ENCODE data around the gene NDUFAF2. TPM values are rescaled to one million over a fixed set of nuclear protein-coding genes. Genes with fewer than 3 reads are reported as not detected.

Gene NDUFAF2
- total RNA-seq, 1 experiment from 2014 or later: 60.8 TPM

- BruUV-seq (replicated peaks): no TSS peak
- no peak overlapping the region for H3K4me3 ChIP-seq (ENCODE audit: low read depth, low read length)
Measured at GRCh38 chr5:61141801-61142200, 196.8 kb downstream of the NDUFAF2 start.

GRCh38 chr5:61142391-61142790 lies 197.4 kb downstream of the NDUFAF2 start:
- DNase-seq: no peak
- Mint-ChIP-seq H3K4me3 (ENCODE audit: unreplicated experiment) (no peak overlapping the region), H3K4me1 (ENCODE audit: low read depth, unreplicated experiment) (no peaks in the 10 kb centered on the region), H3K36me3 (ENCODE audit: insufficient read depth, unreplicated experiment) (no peaks in the 10 kb centered on the region), H3K9me3 (ENCODE audit: unreplicated experiment) (peaks cover 11% of the 10 kb centered on the region), H3K27ac (ENCODE audit: unreplicated experiment) (no peak overlapping the region), H3K27me3 (ENCODE audit: insufficient read depth, unreplicated experiment) (no peaks in the 10 kb centered on the region)
- no peaks in the 10 kb centered on the region for H3K36me3 ChIP-seq (ENCODE audit: control insufficient read depth, insufficient read depth, low read length)
- TF ChIP-seq CTCF (IDR thresholded peaks at IDR 0.05; ENCODE audit: insufficient read depth in 1 of 2, low read depth in 1 of 2, low read length in 1 of 2, severe bottlenecking in 1 of 2, unreplicated experiment in 1 of 2): no peak
- no TSS peak for BruUV-seq (replicated peaks)
- H3K4me1 ChIP-seq: no peaks in the 10 kb centered on the region
- POLR2A ChIA-PET: no interaction called here
- no peak overlapping the region for H3K4me3 ChIP-seq (ENCODE audit: low read depth, low read length)
- H3K9me3 ChIP-seq: no peaks in the 10 kb centered on the region
- H3K27me3 ChIP-seq (replicated peaks; ENCODE audit: control insufficient read depth, insufficient read depth, low read length): no peaks in the 10 kb centered on the region
- intact Hi-C loops (cut with micrococcal nuclease; ENCODE audit: unreplicated experiment): no loop called here
- CTCF ChIA-PET: no interaction called here

More at GRCh38 chr5:61141801-61142200, 196.8 kb downstream of the NDUFAF2 start:
- no peaks in the 10 kb centered on the region for H3K9me3 ChIP-seq
- H3K4me1 ChIP-seq: no peaks in the 10 kb centered on the region
- DNase-seq: no peak
- no peaks in the 10 kb centered on the region for H3K27me3 ChIP-seq (replicated peaks; ENCODE audit: control insufficient read depth, insufficient read depth, low read length)
- H3K4me3 Mint-ChIP-seq (ENCODE audit: unreplicated experiment): no peak overlapping the region
- POLR2A ChIA-PET: no interaction called here
- no peak for TF ChIP-seq CTCF (IDR thresholded peaks at IDR 0.05; ENCODE audit: insufficient read depth in 1 of 2, low read depth in 1 of 2, low read length in 1 of 2, severe bottlenecking in 1 of 2, unreplicated experiment in 1 of 2)
- no peaks in the 10 kb centered on the region for H3K36me3 ChIP-seq (ENCODE audit: control insufficient read depth, insufficient read depth, low read length)
- CTCF ChIA-PET: no interaction called here
- no peaks in the 10 kb centered on the region for H3K27me3 Mint-ChIP-seq (ENCODE audit: insufficient read depth, unreplicated experiment)
- intact Hi-C loops (cut with micrococcal nuclease; ENCODE audit: unreplicated experiment): no loop called here
- no peaks in the 10 kb centered on the region for H3K36me3 Mint-ChIP-seq (ENCODE audit: insufficient read depth, unreplicated experiment)
- no peaks in the 10 kb centered on the region for H3K4me1 Mint-ChIP-seq (ENCODE audit: low read depth, unreplicated experiment)
- H3K9me3 Mint-ChIP-seq (ENCODE audit: unreplicated experiment): peaks cover 9% of the 10 kb centered on the region
- H3K27ac Mint-ChIP-seq (ENCODE audit: unreplicated experiment): no peak overlapping the region

- intact Hi-C loops (cut with micrococcal nuclease; ENCODE audit: unreplicated experiment): no loop called here
- DNase-seq: no peak
- Mint-ChIP-seq H3K4me3 (ENCODE audit: unreplicated experiment) (no peak overlapping the region), H3K9me3 (ENCODE audit: unreplicated experiment) (peaks cover 11% of the 10 kb centered on the region), H3K27me3 (ENCODE audit: insufficient read depth, unreplicated experiment) (no peaks in the 10 kb centered on the region), H3K36me3 (ENCODE audit: insufficient read depth, unreplicated experiment) (no peaks in the 10 kb centered on the region), H3K27ac (ENCODE audit: unreplicated experiment) (no peak overlapping the region), H3K4me1 (ENCODE audit: low read depth, unreplicated experiment) (no peaks in the 10 kb centered on the region)
- ChIA-PET POLR2A (no interaction called here), CTCF (no interaction called here)
- BruUV-seq (replicated peaks): no TSS peak
- no peaks in the 10 kb centered on the region for H3K4me1 ChIP-seq
- H3K36me3 ChIP-seq (ENCODE audit: control insufficient read depth, insufficient read depth, low read length): no peaks in the 10 kb centered on the region
- H3K9me3 ChIP-seq: no peaks in the 10 kb centered on the region
- H3K27me3 ChIP-seq (replicated peaks; ENCODE audit: control insufficient read depth, insufficient read depth, low read length): no peaks in the 10 kb centered on the region
- no peak overlapping the region for H3K4me3 ChIP-seq (ENCODE audit: low read depth, low read length)
- no peak for TF ChIP-seq CTCF (IDR thresholded peaks at IDR 0.05; ENCODE audit: insufficient read depth in 1 of 2, low read depth in 1 of 2, low read length in 1 of 2, severe bottlenecking in 1 of 2, unreplicated experiment in 1 of 2)
Measured at GRCh38 chr5:61142811-61143210, 197.8 kb downstream of the NDUFAF2 start.

All from Caco-2 (cell line).